GM12874 (cell line): ENCODE data around the gene SLC22A3.

Source experiments
- CTCF ChIP-seq: IDR thresholded peaks from 2 replicates; pipeline ENCODE4 v1.5.1; 2011; ENCODE audit warnings: low read depth, mild to moderate bottlenecking, control low read depth, low read length, moderate library complexity; ENCODE audit not compliant: insufficient read depth

SLC22A3 gene

GRCh38 chr6:160455081-160455480, 106.9 kb downstream of the SLC22A3 start:
- TF ChIP-seq CTCF = no peak

- peak; percentile 85 for TF ChIP-seq CTCF
Observed at GRCh38 chr6:160455541-160456213, 107.5 kb downstream of the SLC22A3 start.

- TF ChIP-seq CTCF = no peak
Observed at GRCh38 chr6:160456214-160456546, 108.0 kb downstream of the SLC22A3 start.

GRCh38 chr6:160457823-160458222, 109.6 kb downstream of the SLC22A3 start:
- no peak for TF ChIP-seq CTCF

GRCh38 chr6:160461641-160462040, 113.5 kb downstream of the SLC22A3 start:
- TF ChIP-seq CTCF = no peak

- no peak for TF ChIP-seq CTCF
Observed at GRCh38 chr6:160462116-160462515, 113.9 kb downstream of the SLC22A3 start.

- TF ChIP-seq CTCF = no peak
Observed at GRCh38 chr6:160462551-160463109, 114.5 kb downstream of the SLC22A3 start.
